WERI-Rb-1 (cell line): ENCODE measurements around the gene ANKRD6.
A peak's percentile ranks its signal among the peaks of the same experiment; 100 is the strongest.

ENCODE experiments used
- DNase-seq: peaks from one replicate; pipeline ENCODE4 v3.0.0-alpha.2; 2020
- H3K27ac ChIP-seq: fragments of 250-450 bp; sonication (Bioruptor Pico); 2 replicates; pipeline ENCODE4 v1.5.1; 2020; ENCODE audit warnings: mild to moderate bottlenecking, moderate library complexity
- H3K27me3 ChIP-seq: fragments of 250-450 bp; sonication (Bioruptor Pico); 2 replicates; pipeline ENCODE4 v1.5.1; 2021; ENCODE audit warnings: mild to moderate bottlenecking, low read depth, moderate library complexity; ENCODE audit not compliant: insufficient read depth, severe bottlenecking
- H3K36me3 ChIP-seq: fragments of 250-450 bp; sonication (Bioruptor Pico); 2 replicates; pipeline ENCODE4 v1.5.1; 2020; ENCODE audit warnings: mild to moderate bottlenecking, moderate library complexity
- H3K4me3 ChIP-seq: 2 replicates; pipeline ENCODE4 v1.5.1; 2011; ENCODE audit warnings: low read depth, mild to moderate bottlenecking, control low read depth, low read length
- H3K9me3 ChIP-seq: fragments of 250-450 bp; sonication (Bioruptor Pico); 2 replicates; pipeline ENCODE4 v1.5.1; 2021; ENCODE audit warnings: mild to moderate bottlenecking, moderate library complexity; ENCODE audit not compliant: severe bottlenecking
- CTCF ChIP-seq: IDR thresholded peaks from 2 replicates; pipeline ENCODE4 v1.5.1; 2011; ENCODE audit warnings: low read depth, mild to moderate bottlenecking, control low read depth, inconsistent platforms, low read length

ANKRD6 gene

DNA sequence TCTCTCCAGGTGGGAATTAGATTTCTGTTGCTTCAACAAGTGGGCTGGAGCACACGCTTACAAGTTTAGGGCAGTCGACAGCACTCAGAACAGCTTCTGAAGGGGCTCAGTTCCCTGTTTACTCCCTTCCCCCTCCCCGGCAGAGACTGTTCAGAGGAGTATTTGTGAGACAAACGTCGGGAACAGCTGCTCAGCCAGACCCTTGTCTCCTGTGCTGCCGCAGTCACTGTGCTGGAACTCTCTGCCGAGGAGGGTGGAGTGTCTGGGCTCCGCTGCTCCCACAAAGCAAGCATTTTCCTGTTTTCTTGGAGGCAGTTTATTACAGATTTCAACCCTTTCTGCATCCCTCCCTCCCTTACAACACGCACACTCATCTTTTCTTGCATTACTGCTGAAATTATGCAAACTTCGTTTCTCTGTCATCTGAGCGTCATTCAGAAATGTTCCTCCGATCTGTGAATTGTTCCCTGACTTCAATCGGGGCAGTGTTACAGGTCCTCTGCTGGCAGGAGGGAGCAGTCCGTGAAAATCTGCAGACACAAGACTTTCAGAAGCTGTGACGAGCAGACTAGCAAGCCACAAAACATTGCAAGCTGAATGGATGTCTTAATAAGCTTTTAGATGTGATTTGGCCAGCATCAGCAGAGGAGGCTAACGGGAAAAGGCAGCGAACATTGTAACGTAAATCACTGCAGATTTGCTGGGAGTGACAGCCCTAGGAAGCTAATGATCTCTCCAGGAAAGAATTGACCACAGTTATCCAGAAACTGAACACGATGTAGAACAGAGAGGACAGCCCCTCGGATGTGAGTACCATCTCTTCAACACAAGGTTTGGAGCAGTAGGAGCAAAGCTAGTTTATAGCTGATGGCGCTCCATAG is 129.4 kb downstream of the ANKRD6 start:
- Histone ChIP-seq H3K36me3 (no peaks in the 10 kb centered on the region), H3K4me3 (peak overlapping the region; percentile 41), H3K27me3 (no peaks in the 10 kb centered on the region), H3K27ac (no peak overlapping the region), H3K9me3 (no peaks in the 10 kb centered on the region)
- TF ChIP-seq CTCF, result 0 out of 2 replicates have a peak, but pooled peaks have one; percentile 24
- DNase-seq, result peak; percentile 46

- TF ChIP-seq CTCF, result no peak
- Histone ChIP-seq H3K36me3 (no peaks in the 10 kb centered on the region), H3K27me3 (no peaks in the 10 kb centered on the region), H3K9me3 (no peaks in the 10 kb centered on the region), H3K4me3 (no peak overlapping the region), H3K27ac (no peak overlapping the region)
- no peak for DNase-seq
Observed at GRCh38 chr6:89563866-89564265, 130.9 kb downstream of the ANKRD6 start.

GRCh38 chr6:89564752-89565427 is 131.9 kb downstream of the ANKRD6 start:
- no peak for DNase-seq
- Histone ChIP-seq H3K4me3 (no peak overlapping the region), H3K9me3 (no peaks in the 10 kb centered on the region), H3K27ac (no peak overlapping the region), H3K27me3 (no peaks in the 10 kb centered on the region), H3K36me3 (no peaks in the 10 kb centered on the region)
- TF ChIP-seq CTCF, result no peak

GRCh38 chr6:89566008-89566800 is 133.3 kb downstream of the ANKRD6 start:
- Histone ChIP-seq H3K4me3 (no peak overlapping the region), H3K27ac (no peak overlapping the region), H3K36me3 (no peaks in the 10 kb centered on the region), H3K9me3 (no peaks in the 10 kb centered on the region), H3K27me3 (no peaks in the 10 kb centered on the region)
- no peak for DNase-seq
- no peak for TF ChIP-seq CTCF

GRCh38 chr6:89566930-89567629 is 134.1 kb downstream of the ANKRD6 start:
- no peaks in the 10 kb centered on the region for H3K9me3 ChIP-seq
- H3K27ac ChIP-seq, result no peak overlapping the region
- H3K27me3 ChIP-seq, result no peaks in the 10 kb centered on the region
- no peak overlapping the region for H3K4me3 ChIP-seq
- no peak for DNase-seq
- no peaks in the 10 kb centered on the region for H3K36me3 ChIP-seq
- no peak for TF ChIP-seq CTCF
